GM19328 (cell line): ENCODE measurements around the gene TNNI3K.

Experiments used
- ATAC-seq: cut with Tn5 transposase; IDR thresholded peaks from one replicate; pipeline ENCODE4 v1.9.1; 2021; ENCODE audit warnings: mild to moderate bottlenecking, moderate library complexity; ENCODE audit not compliant: unreplicated experiment

TNNI3K gene

DNA sequence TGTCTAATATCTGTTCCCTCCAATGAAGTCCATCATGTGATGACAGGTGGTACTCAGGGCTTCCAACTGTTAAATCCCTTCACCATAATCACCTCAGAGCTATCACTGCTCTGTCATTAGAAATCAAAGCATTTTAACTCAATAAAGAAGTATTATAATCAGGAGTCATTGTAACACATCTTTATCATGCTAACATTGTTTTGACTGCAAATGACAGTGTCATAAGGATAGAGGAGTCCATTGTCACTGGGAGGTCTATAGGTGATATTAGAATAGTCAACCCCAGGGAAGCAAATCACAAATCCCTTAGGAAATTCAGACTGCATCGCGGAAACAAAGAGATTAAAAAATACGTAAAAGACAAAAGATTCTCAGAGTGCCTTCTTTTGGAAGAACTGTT lies 246.4 kb downstream of the TNNI3K start:
- no peak for ATAC-seq

DNA sequence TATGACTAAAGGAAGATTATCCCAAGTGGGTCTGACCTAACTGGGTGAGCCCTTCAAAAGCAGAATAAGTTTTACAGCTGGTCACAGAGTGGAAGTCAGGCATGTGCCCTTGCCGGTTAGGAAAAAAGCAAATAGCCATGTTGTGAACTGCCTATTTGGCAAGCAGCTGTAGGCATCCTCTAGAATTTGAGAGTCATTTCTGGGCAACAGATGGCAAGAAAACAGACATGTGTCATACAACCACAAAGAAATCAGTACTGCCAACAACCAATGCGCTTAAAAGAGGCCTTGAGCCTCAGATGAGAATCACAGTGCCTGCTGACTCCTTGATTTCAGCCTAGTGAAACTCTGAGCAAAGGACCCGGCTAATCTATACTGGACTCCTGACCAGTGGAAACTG lies 250.4 kb downstream of the TNNI3K start:
- ATAC-seq = no peak

DNA sequence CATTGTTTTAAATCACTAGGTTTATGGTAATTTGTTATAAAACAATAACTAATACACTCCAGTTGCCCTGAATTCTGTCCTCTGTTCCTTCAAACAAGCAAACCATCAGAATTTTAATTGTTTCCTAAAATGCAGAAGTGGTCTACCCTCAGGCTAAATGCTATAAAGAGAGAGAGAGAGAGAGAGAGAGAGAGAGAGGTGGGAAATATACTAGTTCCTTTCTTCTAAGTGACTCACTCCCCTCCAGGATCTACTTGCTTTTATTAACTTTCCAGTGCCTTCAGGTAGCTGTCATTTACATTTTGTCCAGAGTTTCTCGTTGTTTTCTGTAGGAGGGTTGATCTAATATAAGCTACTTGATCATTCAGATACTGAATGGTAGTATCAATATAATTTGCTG lies 250.8 kb downstream of the TNNI3K start:
- no peak for ATAC-seq

DNA sequence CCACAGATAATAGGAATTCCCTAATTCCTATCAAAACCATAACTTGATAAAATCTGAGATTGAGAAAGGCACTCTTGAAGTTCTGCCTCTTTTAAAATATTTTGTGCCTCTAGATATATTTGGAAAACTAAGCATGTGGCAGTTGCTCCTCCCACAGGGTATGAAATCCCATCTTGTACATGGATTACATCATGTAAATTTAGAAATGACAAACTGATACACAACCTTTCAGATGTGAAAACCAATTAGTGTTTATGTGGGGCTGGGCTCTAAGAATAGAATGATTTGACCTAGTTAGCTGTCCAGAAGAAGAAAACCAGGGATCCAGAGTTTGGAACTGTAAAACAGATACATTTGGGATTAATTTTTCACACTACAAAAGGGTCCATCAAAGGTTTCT lies 261.5 kb downstream of the TNNI3K start:
- ATAC-seq = no peak

DNA sequence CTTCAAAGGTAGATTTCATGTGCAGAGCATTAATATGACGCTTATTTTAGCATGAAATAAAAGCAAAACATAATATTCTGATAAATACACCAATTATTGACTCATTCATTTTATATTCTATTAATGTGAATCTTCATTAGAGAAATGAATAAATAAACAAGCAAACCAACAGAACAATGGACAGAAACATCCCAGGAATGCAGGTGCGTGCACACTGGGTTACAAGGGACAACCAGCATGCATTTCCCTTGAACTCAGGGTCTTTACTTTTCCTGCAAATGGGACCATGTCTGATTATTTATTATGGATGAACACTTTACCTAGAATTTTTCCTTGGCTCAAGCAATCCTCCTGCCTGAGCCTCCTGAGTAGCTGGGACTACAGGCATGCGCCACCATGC lies 263.7 kb downstream of the TNNI3K start:
- no peak for ATAC-seq

GRCh38 chr1:74502432-74502831 lies 267.2 kb downstream of the TNNI3K start:
- no peak for ATAC-seq

- ATAC-seq = no peak
Observed at GRCh38 chr1:74502858-74503257, 267.7 kb downstream of the TNNI3K start.

DNA sequence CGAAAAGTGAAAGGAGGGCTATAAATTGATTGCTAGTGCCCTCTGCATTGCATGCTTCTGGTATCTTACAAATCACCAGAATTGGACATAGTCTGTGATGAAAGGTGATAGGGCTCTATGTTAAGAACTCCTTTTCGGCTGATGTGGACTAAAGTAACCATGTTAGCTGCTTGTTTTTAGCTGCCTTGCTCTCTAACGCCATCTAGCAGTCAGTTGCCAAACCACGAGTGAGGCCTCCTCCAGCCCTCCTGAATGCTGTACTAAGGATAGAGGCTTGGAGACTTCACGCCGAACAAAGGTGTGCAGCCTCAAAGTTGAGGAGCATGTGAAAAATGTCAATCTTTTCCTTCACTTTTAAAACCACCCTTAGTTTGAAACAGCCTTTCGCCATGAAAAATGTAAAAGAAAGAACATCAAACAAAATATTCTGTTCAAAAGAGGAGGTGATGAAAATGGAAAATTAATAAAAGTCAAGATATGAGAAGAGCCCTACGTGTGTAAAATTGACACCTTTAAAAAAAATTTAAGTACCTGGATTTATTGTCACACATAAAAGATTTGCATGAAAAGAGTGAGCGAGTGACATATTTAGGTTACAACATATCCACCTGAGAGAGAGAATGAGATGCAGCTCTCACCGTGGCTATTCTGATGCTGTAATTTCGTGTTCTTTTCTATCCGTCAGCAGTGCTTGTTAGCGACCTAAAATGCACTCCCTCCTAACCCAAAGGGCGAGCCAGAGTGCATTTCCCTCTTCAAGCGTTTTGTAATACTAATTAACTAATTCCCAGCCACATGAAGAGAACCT lies 269.1 kb downstream of the TNNI3K start:
- ATAC-seq = peak; percentile 86

GRCh38 chr1:74504933-74505512 lies 269.8 kb downstream of the TNNI3K start:
- no peak for ATAC-seq

DNA sequence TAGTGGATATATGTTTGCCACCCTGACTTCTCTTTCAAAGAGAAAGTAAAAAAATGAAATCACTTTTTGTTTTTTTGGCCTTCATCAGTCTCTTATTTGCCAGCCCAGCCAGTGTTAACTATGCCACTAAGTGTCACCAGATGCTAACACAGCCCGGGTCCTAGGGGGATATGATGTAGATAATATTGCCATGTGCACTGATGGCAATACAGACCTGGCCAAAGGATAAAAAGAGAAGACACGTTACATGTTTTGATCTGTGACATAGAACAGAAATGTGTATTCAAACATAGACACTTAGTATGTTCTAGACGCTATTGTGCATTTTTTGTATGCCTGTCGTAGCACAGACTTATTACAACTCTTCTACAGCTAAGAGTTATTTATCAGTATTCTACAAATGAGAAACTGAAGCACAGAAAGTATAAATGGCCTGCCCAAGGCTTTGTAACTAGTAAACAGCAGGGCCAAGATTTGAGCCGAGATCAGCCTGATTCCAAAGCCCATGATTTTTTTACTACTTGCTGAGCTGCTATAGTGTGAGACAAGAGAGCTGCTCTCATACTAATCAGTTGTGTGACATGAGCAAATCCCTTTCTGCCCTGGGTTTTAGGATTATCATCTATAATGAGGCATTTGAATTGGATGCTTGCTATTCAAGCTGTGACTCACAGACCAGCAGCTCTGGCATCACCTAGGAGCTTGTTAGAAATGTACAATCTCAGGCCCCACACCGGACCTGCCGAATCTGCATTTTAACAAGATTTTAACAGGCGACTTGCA lies 270.9 kb downstream of the TNNI3K start:
- ATAC-seq = no peak

GRCh38 chr1:74508449-74508848 lies 273.3 kb downstream of the TNNI3K start:
- ATAC-seq = no peak

DNA sequence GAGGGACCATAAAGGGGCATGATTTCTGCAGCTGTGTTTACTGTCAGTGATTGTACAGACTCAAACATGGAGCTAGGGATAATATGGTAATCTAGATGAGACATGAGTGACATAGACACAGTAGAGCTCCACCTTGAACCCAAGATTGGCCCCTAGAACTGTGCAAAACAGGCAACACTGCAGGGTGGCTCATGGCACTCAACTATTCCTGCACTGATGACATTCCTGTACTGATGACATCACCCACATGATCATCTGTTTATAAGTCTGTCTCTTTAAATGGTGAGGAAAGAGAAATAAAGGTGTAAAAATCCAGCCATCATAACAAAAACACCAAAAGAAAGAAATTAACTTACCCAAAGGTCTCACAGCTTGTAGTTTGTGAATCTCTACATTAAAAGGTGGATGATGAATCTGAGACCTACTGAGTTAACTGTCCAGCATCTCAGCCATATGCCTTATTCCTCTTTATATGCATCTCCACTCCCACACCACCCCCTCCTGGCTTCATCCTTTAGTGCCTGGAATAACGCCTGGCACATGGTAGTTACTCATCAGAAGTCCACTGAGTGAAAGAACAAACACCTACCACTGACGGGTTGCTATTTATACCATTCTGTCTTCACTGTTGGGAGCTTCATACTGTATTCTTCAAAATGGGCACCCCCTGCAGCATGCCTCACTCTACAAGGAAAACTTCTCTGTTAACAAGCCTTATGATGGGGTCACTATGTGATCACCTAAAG lies 277.2 kb downstream of the TNNI3K start, which contains the start of gene LRRC53:
LRRC53 (minus strand) TSS at position 442 of the 746 bp plus-strand sequence. CDS start 29,262 bp downstream, outside the sequence.
- no peak for ATAC-seq

- ATAC-seq = no peak
Observed at GRCh38 chr1:74513411-74514300, 278.5 kb downstream of the TNNI3K start.

GRCh38 chr1:74517599-74518051 lies 282.4 kb downstream of the TNNI3K start:
- ATAC-seq = peak; percentile 82

GRCh38 chr1:74522148-74522547 lies 287.0 kb downstream of the TNNI3K start:
- no peak for ATAC-seq

DNA sequence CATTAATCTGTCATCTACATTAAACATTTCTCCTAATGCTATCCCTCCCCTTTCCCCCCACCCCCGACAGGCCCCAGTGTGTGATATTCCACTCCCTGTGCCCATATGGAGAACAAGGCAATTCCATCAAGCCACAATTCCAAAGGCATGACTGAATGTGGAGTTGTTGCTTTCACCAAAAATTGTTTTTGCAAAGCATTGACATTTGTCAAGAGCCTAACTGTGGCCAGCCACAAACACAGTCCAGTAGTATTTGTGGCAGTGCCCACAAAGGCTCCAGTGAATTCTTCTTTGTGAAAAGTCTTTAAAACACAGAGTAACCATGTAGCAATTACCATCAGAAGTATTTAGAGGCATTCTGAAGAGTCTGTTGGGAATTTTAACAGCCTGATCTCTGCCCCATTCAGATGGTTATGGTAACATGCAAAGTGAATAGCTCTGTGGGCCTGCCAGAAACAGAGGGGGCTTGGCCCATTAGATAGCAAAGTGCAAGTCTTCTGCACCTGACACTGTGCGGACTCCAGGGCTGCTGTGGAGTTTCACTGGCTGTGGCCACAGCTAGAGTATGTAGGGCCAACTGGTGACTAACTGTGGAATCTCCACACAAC lies 288.8 kb downstream of the TNNI3K start:
- no peak for ATAC-seq

- no peak for ATAC-seq
Observed at GRCh38 chr1:74526708-74527107, 291.5 kb downstream of the TNNI3K start.

DNA sequence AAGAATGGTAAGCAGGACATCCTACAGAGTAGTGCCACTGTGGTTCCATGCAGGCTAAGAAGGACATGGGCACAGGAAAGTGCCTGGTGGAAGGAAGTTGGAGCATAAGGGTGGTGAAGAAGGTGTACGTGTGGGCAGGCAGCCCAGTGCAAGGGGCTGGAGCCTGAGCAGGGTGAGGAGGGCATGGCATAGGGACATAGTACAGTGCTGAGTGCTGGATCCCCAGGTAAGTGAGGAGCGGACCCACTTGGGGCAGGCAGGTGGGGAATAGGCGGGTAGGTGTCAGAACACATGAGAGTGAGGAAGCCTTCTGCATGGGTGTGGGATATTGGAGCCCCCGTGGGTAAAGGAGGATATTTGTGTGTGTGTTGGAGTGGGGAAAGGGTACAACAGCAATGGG lies 292.9 kb downstream of the TNNI3K start:
- ATAC-seq = no peak

GRCh38 chr1:74530892-74531291 lies 295.7 kb downstream of the TNNI3K start:
- ATAC-seq = no peak

- no peak for ATAC-seq
Observed at GRCh38 chr1:74531796-74532195, 296.6 kb downstream of the TNNI3K start.
